Hepatocyte (in vitro differentiated cells): Measurements from ENCODE around the gene FGF5.

Experiments
- CTCF ChIP-seq: fragments of 200-600 bp; sonication (generic); IDR thresholded peaks from 2 replicates; pipeline ENCODE4 v1.5.1; 2016; ENCODE audit warnings: antibody characterized with exemption, mild to moderate bottlenecking; ENCODE audit not compliant: poor library complexity
- EZH2 ChIP-seq: fragments of 200-600 bp; sonication (generic); IDR thresholded peaks from 2 replicates; pipeline ENCODE4 v1.6.1; 2016; ENCODE audit warnings: antibody characterized with exemption, mild to moderate bottlenecking, borderline replicate concordance

- TF ChIP-seq CTCF (no peak), EZH2 (no peak)
Observed at GRCh38 chr4:80233390-80233789, 33.1 kb upstream of the FGF5 start.
